ENCODE results near the gene UBAC2. TPM values are rescaled to one million over a fixed set of nuclear protein-coding genes. Genes with fewer than 3 reads are reported as not detected.

Gene UBAC2
- total RNA-seq, 1 experiment from 2014 or later, result 134 TPM

GRCh38 chr13:99278843-99279242 lies 78.2 kb downstream of the UBAC2 start:
- H3K36me3 ChIP-seq, result peaks cover 6% of the 10 kb centered on the region
- H3K9me3 ChIP-seq (replicated peaks), result no peaks in the 10 kb centered on the region
- H3K27ac ChIP-seq, result no peak overlapping the region
- no peak overlapping the region for H3K4me3 ChIP-seq
- H3K27me3 ChIP-seq (replicated peaks), result no peaks in the 10 kb centered on the region
- H3K4me1 ChIP-seq (replicated peaks), result peaks cover 16% of the 10 kb centered on the region
- no peak for DNase-seq (ENCODE audit: low read depth in 1 of 2, low spot score in 2 of 2)

DNA sequence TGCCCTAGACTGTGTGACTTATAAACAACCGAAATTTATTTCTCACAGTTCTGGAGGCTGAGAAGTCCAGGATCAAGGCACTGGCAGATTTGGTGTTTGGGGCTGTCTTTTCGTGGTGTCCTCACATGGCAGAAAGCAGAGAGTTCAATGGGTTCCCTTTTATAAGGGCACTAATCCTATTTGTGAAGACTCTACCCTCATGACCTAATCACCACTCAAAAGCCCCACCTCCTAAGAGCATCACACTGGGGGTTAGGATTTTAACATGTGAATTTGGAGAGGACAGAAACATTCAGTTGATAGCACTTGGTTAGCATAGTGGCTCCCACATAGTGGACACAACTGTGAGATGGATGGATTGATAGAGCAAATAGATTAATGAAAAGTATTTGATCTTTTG lies 79.0 kb downstream of the UBAC2 start:
- no peak overlapping the region for H3K27ac ChIP-seq
- no peaks in the 10 kb centered on the region for H3K27me3 ChIP-seq (replicated peaks)
- peaks cover 18% of the 10 kb centered on the region for H3K4me1 ChIP-seq (replicated peaks)
- H3K4me3 ChIP-seq, result no peak overlapping the region
- H3K9me3 ChIP-seq (replicated peaks), result no peaks in the 10 kb centered on the region
- peak in 1 of 2 experiments; percentile 53 for DNase-seq (ENCODE audit: low read depth in 1 of 2, low spot score in 2 of 2)
- peaks cover 6% of the 10 kb centered on the region for H3K36me3 ChIP-seq

DNA sequence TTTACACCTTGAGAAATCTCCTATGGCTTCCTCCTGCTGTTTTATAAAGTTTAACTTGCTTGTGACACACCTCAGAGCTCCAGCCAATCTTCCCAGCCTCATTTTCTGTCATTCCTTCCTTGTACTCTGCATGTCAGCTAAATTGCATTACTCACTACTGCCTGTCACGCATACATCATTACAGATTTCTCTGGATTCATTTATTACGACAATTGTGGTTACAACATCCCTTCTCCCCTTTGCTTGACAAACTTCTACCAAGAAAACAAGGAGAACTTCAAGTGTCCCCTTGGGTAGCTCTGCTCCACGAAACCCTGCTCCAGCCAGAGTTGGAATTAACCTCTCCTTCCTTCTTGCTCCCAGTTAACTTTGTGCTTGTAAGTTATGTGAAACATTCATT lies 79.5 kb downstream of the UBAC2 start:
- H3K27me3 ChIP-seq (replicated peaks), result no peaks in the 10 kb centered on the region
- H3K4me3 ChIP-seq, result no peak overlapping the region
- H3K36me3 ChIP-seq, result peaks cover 6% of the 10 kb centered on the region
- no peak overlapping the region for H3K27ac ChIP-seq
- peak; percentile 54 to 70 for DNase-seq (ENCODE audit: low read depth in 1 of 2, low spot score in 2 of 2)
- peaks cover 18% of the 10 kb centered on the region for H3K4me1 ChIP-seq (replicated peaks)
- H3K9me3 ChIP-seq (replicated peaks), result no peaks in the 10 kb centered on the region

- H3K27ac ChIP-seq, result no peak overlapping the region
- H3K4me3 ChIP-seq, result no peak overlapping the region
- H3K9me3 ChIP-seq (replicated peaks), result no peaks in the 10 kb centered on the region
- no peaks in the 10 kb centered on the region for H3K27me3 ChIP-seq (replicated peaks)
- peaks cover 6% of the 10 kb centered on the region for H3K36me3 ChIP-seq
- H3K4me1 ChIP-seq (replicated peaks), result peaks cover 18% of the 10 kb centered on the region
- peak in 1 of 2 experiments; percentile 71 for DNase-seq (ENCODE audit: low read depth in 1 of 2, low spot score in 2 of 2)
These were observed 81.2 kb downstream of the UBAC2 start for GRCh38 chr13:99281811-99282263.

- no peak overlapping the region for H3K27ac ChIP-seq
- no peaks in the 10 kb centered on the region for H3K9me3 ChIP-seq (replicated peaks)
- peaks cover 6% of the 10 kb centered on the region for H3K36me3 ChIP-seq
- H3K4me1 ChIP-seq (replicated peaks), result peaks cover 18% of the 10 kb centered on the region
- no peak for DNase-seq (ENCODE audit: low read depth in 1 of 2, low spot score in 2 of 2)
- no peak overlapping the region for H3K4me3 ChIP-seq
- H3K27me3 ChIP-seq (replicated peaks), result no peaks in the 10 kb centered on the region
These were observed 81.9 kb downstream of the UBAC2 start for GRCh38 chr13:99282264-99283231.

GRCh38 chr13:99285432-99286182 lies 85.0 kb downstream of the UBAC2 start:
- DNase-seq (ENCODE audit: low read depth in 1 of 2, low spot score in 2 of 2), result peak in 1 of 2 experiments; percentile 60
- peaks cover 8% of the 10 kb centered on the region for H3K36me3 ChIP-seq
- H3K27me3 ChIP-seq (replicated peaks), result no peaks in the 10 kb centered on the region
- no peak overlapping the region for H3K4me3 ChIP-seq
- no peak overlapping the region for H3K27ac ChIP-seq
- H3K9me3 ChIP-seq (replicated peaks), result no peaks in the 10 kb centered on the region
- H3K4me1 ChIP-seq (replicated peaks), result peaks cover 10% of the 10 kb centered on the region

DNA sequence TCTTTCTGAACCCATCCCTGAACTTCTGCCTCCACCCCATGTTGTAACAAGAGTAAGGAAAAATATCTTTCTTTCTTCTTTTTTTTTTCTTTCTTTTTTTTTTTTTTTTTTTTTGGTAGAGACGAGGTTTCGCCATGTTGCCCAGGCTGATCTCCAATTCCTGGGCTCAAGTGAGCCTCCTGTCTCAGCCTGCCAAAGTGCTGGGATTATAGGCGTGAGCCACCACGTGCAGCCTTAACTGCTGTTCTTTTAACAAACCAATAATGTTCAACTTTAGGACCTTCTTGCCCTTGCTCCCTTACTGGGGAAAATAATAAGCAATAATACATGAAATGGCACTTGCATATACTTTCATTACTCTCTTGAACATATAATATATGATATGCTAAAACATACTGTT lies 86.9 kb downstream of the UBAC2 start:
- Histone ChIP-seq H3K4me1 (replicated peaks) (peaks cover 10% of the 10 kb centered on the region), H3K36me3 (peaks cover 8% of the 10 kb centered on the region), H3K9me3 (replicated peaks) (no peaks in the 10 kb centered on the region), H3K4me3 (no peak overlapping the region), H3K27me3 (replicated peaks) (no peaks in the 10 kb centered on the region), H3K27ac (no peak overlapping the region)
- DNase-seq (ENCODE audit: low read depth in 1 of 2, low spot score in 2 of 2), result no peak

GRCh38 chr13:99288089-99288488 lies 87.4 kb downstream of the UBAC2 start:
- H3K27me3 ChIP-seq (replicated peaks), result no peaks in the 10 kb centered on the region

GRCh38 chr13:99289271-99289670 lies 88.6 kb downstream of the UBAC2 start:
- Histone ChIP-seq H3K36me3 (peaks cover 11% of the 10 kb centered on the region), H3K4me3 (no peak overlapping the region), H3K4me1 (replicated peaks) (no peaks in the 10 kb centered on the region), H3K27ac (no peak overlapping the region), H3K9me3 (replicated peaks) (no peaks in the 10 kb centered on the region), H3K27me3 (replicated peaks) (no peaks in the 10 kb centered on the region)
- DNase-seq (ENCODE audit: low read depth in 1 of 2, low spot score in 2 of 2), result no peak

More at GRCh38 chr13:99288089-99288488, 87.4 kb downstream of the UBAC2 start:
- peaks cover 8% of the 10 kb centered on the region for H3K36me3 ChIP-seq
- no peak overlapping the region for H3K27ac ChIP-seq
- no peak for DNase-seq (ENCODE audit: low read depth in 1 of 2, low spot score in 2 of 2)
- peaks cover 9% of the 10 kb centered on the region for H3K4me1 ChIP-seq (replicated peaks)
- no peaks in the 10 kb centered on the region for H3K9me3 ChIP-seq (replicated peaks)
- no peak overlapping the region for H3K4me3 ChIP-seq

DNA sequence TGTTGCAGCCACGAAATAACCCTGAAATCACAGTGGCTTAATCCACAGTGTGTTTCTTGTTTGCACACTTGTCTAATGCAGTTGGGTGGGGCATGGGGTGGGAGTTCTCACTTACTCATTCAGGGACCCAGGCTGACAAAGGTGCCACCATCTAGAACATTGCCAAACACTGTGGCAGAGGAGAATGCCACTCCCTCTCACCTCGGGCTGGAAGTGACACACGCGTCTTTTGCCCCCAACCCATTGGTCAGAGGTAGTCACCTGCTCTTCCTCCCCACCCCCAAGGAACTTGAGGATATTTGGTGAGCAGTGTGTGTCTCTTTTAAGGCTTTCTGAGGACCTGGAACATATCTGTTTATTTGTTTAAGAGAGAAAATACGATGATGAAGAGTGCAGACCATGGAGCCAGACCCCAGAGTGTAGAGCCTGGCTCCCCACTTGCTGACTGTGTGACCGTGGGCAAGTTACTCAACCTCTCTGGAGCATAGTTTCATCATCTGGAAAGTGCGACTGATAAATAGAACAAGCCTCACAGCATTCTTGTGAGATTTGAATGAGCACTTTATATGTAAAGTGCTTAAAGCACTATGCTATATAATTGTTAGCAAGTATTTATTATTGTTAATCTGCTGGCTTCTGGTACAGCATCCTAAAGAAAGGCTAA lies 89.2 kb downstream of the UBAC2 start:
- H3K27me3 ChIP-seq (replicated peaks), result no peaks in the 10 kb centered on the region
- peak in 1 of 2 experiments; percentile 72 for DNase-seq (ENCODE audit: low read depth in 1 of 2, low spot score in 2 of 2)

DNA sequence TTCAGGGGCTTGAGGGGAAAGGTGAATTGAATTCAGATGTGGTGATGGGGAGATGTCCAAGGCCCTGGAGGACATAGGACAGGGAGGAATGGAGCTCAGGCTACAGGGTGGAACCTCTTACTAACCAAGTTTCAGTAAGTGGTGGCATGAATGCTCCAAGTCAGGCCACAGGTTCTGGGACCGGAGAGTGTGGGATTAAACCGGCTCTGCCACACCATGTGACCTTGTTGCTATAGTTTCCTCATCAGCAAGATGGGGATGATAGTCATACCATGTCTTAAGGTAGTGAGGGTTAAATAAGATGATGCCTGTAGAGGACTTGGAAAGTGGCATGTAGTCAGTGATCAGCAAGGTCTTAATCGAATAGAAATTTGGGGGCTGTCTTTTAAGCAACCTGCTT lies 90.2 kb downstream of the UBAC2 start:
- peaks cover 22% of the 10 kb centered on the region for H3K36me3 ChIP-seq
- no peak overlapping the region for H3K4me3 ChIP-seq
- no peak overlapping the region for H3K27ac ChIP-seq
- H3K4me1 ChIP-seq (replicated peaks), result no peaks in the 10 kb centered on the region
- no peaks in the 10 kb centered on the region for H3K9me3 ChIP-seq (replicated peaks)
- H3K27me3 ChIP-seq (replicated peaks), result no peaks in the 10 kb centered on the region
- peak in 1 of 2 experiments; percentile 62 for DNase-seq (ENCODE audit: low read depth in 1 of 2, low spot score in 2 of 2)

More for the DNA sequence above, 89.2 kb downstream of the UBAC2 start:
- H3K36me3 ChIP-seq, result peaks cover 12% of the 10 kb centered on the region
- H3K4me3 ChIP-seq, result no peak overlapping the region
- no peaks in the 10 kb centered on the region for H3K4me1 ChIP-seq (replicated peaks)
- no peak overlapping the region for H3K27ac ChIP-seq
- no peaks in the 10 kb centered on the region for H3K9me3 ChIP-seq (replicated peaks)

DNA sequence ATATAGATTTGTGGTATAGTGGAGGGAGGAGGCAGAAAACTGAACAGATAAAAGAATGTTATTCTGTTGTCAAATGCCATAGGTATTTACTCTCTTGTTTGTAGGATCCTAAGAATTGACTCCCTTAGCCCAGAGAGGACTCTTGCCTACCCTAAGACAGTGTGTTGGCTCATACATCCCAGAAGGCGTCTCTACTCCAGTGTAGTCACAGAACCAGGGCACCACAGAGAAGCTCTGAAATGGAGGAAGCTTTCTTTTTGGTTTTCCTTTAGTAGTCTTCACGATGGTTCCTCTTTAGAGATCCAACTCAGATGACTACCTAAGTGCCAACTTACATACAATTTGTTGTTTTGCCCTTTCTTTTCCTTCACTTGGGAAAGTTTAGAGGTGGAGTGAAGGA lies 92.5 kb downstream of the UBAC2 start:
- peaks cover 18% of the 10 kb centered on the region for H3K36me3 ChIP-seq
- no peak overlapping the region for H3K27ac ChIP-seq
- H3K4me3 ChIP-seq, result no peak overlapping the region
- DNase-seq (ENCODE audit: low read depth in 1 of 2, low spot score in 2 of 2), result no peak
- no peaks in the 10 kb centered on the region for H3K27me3 ChIP-seq (replicated peaks)
- no peaks in the 10 kb centered on the region; the same call in 1 of the 2 replicates for H3K4me1 ChIP-seq (replicated peaks)
- no peaks in the 10 kb centered on the region for H3K9me3 ChIP-seq (replicated peaks)

DNA sequence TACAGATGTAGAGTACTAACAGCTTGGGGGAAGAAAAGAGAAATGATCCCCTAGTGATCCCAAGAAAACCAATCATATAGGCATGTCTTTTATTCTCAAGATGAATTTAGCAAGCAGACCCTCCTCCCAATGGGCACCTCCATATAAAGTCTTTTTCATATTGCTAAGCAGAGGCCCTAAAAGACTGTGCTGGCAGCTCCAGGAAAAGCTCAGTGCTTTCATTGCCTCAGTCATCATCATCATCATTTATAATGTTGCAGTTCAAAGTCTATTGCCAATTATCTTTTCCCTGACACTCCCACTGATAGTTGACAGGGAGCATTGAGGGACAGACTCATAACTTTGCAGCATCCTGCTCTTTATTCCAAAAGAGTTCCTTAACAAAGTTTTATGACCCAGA lies 93.5 kb downstream of the UBAC2 start:
- no peak overlapping the region for H3K27ac ChIP-seq
- DNase-seq (ENCODE audit: low read depth in 1 of 2, low spot score in 2 of 2), result no peak
- H3K27me3 ChIP-seq (replicated peaks), result no peaks in the 10 kb centered on the region
- H3K4me3 ChIP-seq, result no peak overlapping the region
- H3K9me3 ChIP-seq (replicated peaks), result no peaks in the 10 kb centered on the region
- H3K4me1 ChIP-seq (replicated peaks), result no peaks in the 10 kb centered on the region; the same call in 1 of the 2 replicates
- peaks cover 15% of the 10 kb centered on the region for H3K36me3 ChIP-seq
